HuH-7.5 (cell line): ENCODE data around the gene XRCC4.
"Not testable (repeated sequence)": the region's sequence is repeated elsewhere in the genome, so short reads cannot be mapped to it uniquely, and the experiment has no call there.

Experiments used
- DNase-seq: peaks from one replicate; pipeline ENCODE4 v3.0.0; 2011; ENCODE audit warnings: low spot score

Gene XRCC4

DNA sequence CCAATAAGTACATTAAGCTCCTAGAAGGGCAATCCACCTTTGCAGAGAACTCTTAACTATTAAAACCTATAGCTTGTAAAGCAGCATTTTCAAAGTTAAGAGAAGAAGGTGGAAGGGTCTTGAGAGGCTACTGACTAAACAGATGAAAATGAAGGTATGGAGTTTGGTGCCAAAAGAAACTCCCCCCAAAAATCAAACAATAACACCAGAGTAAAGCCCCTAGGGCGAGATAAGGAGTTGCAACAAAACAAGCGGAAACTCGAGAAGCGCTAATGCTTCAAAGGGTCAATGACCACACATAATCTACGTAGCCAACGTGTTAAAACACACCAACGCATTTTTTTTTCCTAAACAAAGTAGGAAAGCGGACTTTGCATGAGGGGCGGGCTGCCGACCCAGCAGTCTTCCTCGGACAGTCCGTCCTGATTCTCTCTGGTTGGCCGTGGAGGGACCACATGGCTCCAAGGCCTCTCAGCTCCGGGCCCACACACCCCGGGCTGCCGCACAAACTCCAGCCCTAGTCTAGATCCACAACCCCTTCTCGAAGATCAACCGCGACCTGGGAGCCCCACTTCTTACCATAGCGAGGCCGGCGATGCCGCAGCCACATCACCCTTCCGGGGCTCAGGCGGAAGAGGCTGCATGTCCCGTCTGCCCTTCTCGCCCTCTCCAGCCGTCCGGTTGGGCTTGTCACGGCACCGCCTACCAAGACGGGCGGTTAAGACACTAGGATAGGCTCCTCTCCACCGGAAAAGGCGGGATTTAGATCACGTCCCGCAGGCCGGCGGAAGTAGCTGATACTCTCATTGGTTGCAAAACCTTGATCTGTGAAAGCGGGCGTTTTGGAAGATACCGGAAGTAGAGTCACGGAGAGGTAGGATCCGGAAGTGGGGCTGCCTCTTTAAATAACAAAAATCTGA is at the start of gene XRCC4, which contains the start of gene TMEM167A:
TSS of gene XRCC4 (plus strand) at position 806 of the 920 bp plus-strand sequence. CDS start 27,373 bp downstream, outside the sequence.
TSS of gene TMEM167A (minus strand) at position 653 of the 920 bp plus-strand sequence. CDS start at position 582, 71 bp downstream.
- peak; percentile 54 for DNase-seq

DNA sequence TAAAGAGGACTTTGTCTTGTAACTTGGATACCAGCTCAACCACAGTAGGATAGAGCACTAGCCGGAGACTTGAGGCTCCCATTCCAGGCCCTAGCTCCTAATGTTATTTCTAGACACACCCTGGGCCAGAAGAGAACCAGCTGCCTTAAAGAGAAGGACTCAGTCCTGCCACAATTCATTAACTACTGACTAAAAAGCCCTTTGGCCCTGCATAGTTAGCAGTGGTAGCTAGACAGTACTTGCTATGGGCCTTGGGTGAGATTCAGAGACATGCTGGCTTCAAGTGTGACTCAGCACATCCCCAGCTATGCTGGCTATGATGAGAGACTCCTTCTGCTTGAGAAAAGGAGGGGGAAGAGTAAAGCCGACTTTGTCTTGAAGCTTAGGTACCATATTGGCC is 47.4 kb upstream of the XRCC4 start:
- DNase-seq, result no peak

DNA sequence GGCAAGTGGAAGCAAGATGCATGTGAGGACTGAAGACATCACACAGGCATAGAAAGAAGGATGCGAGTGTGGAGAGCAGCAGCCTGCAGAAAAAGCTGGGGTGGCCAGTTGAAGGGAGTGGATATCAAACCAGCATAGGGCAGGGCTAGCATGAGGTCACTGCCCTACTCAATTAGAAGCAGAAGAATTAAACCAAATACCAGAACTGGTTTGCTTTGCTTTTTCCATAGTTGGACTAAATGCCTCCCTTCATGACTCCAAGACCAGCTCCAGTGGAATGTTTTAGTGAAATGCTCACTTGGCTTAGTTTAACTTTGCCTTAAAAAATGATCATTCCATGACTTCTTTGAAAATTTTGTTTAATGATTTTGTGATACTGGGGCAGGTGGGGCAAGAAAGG is 46.0 kb upstream of the XRCC4 start:
- no peak for DNase-seq

DNA sequence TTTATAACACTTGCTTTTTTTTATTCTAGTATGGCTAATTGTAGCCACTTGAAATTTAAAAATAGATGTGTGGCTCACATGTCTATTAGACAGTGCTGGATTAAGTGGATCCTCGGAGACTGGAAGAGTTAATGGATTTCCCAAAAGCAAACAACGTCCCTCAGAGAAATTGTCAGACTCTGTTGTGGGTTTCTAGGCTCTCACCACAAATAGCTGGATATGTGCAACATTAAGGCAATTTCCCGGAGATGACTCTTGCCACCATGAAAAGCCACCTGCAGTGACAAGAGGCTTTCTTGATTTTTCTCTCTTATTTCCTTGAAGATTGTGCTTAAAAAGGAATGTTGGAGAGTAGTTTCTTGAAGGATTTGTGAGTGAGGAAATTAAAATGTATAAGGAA is 43.3 kb upstream of the XRCC4 start:
- no peak for DNase-seq

DNA sequence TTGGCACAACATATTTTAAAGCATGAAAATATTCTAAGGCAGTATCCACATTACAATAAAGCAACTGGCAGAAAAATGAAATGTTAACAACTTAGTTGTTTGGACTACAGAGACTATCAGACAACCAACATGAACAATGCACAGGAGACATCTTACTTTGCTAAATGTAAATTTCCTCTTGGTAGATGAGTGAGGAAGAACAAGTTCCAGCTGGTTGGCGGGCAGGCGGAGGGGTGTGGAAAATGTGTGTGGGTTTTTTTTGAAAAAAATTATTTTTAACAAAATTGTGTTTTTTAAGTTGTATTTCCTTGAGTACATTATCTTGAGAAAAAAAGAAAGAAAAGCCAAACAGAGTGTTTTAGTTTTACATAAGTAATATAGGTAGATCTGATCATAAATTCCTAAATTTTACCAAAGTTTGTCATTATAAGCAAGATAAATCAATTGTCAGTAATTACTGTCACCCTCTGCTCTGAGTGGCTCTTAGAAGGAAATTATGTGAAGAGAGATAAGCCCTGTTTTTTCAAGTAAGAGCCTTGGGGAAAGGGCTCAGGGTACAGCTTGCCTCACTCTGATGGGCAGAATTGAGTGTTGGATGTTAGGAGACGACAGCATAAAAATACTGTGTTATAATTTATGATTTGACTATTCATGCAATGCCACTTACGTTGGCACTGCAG is 42.7 kb upstream of the XRCC4 start:
- no peak for DNase-seq

DNA sequence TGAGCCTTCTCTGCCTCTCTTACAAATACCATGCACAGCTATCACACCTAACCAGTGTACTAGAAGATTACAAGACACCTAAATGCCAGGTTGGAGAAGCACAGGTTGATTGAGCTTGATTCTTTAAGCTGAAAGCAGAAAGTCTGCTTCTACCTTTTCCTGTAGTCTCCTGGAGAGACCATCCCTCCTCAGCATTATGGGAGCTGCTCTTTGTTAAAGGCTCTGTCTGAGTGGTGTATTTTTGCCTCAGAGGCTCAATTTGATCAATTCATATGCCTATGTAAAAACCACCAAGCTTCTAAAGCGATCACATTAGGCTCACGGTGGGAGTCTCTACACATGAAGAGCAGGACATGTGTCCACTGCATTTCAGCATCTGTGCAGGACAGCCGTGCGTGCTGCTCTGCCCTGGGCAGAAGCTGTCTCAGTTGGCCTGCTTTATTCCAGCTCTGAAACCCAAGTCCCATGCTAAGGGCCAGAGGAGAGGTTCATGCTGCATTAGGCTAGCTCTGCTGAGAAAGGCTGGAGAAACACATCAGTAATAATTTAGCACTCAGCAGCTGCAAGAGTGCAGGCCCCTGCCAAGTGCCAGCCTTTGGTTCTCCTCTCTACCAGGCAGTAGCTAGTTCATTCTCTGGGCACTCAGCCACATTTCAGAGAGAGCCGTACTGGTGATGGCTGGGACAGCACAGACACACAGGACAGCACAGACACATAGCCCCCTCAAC is 41.8 kb upstream of the XRCC4 start:
- DNase-seq, result no peak

DNA sequence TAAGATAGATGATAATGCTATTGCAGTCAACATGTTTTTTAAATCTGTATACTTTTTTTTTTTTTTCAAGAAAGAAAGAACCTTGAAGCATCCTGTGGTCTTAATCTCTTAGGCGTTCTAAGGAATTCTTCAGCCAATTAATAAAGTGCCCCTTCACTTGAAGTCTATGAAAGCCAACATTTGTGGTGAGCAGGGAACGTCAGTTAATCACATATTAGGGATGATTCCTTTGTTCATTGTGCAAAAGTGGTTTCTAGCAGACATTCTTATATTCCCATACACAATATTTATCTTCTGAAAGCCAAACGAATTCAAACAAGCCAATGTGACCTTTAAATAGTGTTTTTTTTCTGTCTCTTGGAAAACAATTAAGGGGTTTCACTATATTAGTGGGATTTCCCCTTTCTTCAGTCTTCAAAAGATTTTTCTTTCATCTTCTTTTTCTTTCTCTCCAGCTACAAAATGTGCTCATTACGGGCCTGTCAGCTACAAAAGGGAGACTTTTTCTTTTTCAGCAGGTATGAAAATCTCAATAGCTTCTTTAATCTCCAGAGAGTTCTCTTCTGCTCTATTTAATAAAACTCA is 40.3 kb upstream of the XRCC4 start:
- no peak for DNase-seq

DNA sequence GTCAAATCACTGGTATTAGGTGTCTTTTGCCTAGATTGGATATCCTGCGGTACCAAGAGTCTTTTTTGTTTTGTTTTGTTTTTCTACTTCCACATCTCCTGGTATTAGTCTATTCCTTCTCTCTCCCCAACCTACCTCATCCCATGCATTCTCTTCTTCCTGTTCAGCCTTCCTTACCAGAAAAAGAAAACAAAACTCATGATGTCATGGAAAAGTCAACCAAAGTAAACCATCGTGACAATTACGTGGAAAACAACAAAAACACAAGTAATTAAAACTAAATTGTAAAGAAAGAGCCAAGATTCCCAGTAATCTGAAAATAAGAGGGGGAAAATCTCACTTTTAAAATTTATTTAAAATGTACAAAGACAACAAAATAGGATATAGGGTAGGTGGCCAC is 38.4 kb upstream of the XRCC4 start:
- DNase-seq, result no peak

DNA sequence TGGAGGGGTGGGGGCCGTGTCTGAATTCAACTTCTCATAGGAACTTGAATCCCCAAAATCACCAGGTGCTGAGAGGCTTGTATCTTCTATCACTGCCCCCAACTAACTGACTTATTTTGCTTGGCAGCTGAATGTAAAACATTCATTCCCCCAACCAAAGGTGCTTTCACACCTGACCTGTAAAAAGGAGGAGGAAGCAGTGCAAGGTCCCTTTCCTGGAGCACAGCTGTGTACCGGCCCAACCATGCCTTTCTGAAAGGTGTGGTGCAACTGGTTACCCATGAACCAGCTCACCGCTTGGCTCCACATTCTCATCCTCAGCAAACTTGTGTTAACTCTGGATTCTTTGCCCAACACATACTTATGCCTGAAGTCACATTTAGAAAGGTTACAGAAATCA is 34.8 kb upstream of the XRCC4 start:
- no peak for DNase-seq

DNA sequence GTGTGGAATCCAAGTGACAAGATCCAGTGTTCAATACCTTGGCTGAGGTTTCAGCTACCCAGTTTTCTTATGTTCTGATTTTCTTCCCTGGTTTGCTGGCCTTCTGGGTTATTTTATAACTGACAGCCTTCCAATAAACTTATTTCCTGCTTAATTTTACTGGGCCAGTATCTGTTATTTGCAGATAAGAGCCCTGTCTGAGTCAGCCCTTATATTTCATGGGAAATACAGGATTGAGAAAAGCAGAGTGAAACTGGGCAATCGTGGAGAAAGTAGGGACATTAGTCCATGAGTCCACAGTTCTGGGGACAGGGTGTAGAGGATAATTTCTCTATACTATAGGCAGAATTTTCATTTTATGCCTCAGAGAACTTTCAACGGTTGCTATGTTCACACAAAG is 32.4 kb upstream of the XRCC4 start:
- no peak for DNase-seq

DNA sequence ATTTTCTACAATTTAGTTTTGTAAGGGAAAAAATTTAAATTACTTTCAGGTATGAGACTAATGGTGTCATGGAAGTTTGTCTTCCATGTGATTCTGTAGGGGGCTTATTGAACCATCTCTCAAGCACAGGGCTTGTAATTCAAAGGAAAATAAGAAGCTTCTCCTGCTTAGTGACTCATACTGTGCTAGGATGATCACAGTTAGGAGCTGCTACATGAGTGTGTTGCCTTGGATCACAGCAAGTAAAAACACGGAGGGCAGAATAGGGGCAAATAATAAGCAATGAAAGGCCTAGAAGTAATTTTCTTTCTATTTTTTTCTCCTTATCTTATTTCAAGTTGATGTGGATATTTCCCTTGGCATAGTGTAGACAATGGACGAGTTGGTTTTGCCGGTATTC is 29.1 kb upstream of the XRCC4 start:
- no peak for DNase-seq

DNA sequence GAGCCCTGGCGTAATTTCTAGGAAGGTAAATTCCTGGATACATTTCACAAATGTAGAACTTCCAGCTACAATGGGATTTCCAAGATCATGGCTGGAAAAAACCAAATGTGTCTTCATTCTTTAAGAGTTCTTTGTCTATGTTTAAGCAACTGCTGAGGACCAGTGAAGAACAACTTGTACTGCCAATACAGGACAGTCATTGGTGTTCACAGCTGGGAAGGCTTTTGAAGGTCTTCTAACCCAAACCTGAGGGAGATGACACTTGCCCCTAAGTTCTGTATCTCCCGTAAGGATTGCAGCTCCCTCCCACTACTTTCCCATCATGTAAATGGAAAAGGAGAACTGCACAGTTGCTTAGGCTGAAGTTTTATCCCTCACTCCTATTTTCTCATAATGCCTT is 28.5 kb upstream of the XRCC4 start:
- no peak for DNase-seq

DNA sequence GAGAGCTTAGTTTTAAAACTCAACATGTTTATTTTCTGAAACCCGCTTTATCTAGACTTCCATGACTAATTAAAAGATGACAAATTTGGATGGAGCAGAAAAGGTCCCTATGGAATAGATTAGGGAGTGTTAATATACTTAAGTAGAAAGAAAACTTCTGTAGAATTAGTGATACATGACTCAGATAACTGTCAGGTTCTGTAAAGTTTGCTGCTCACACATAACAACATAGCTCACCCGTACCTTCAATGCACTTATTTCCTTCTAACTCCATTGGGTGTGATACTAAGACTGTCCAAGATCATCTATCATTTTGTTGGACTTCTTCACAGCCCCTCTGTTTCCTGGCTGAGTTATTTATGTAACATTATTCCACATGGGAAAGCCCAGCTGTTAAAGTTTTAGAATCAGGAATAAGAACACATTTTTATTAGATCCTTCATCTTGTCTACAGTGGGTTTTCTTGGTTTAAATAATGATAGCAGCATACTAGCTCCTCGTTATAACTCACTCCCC is 27.9 kb upstream of the XRCC4 start:
- DNase-seq, result no peak

DNA sequence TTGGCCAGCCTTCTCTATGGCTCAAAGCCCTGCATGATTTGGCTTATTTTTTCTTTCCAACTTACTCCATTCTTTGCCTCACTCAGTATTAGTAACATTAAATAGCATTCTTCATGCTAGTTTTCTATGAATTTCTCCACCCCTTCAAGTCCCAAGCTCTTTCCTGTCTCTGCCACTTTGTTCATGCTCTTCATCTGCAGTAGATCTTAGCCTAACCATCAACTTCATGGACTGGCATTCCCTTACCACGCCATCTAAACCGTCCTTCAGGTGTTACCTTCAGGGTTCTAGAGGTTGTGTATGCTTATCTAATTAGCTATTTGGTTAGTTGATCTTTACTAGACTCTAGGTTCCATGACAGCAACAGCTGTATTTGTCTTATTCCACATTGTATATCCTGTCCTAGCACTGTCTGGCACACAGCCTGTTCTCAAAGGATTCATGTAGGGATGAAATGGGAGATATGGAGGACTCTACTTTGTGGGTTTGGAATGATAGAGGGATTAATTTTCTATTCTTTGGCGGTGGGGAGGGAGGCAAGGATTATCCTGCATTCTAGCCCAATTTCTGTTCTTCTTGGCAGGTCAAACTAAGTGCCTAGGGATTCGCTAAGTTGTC is 26.5 kb upstream of the XRCC4 start:
- DNase-seq, result no peak

DNA sequence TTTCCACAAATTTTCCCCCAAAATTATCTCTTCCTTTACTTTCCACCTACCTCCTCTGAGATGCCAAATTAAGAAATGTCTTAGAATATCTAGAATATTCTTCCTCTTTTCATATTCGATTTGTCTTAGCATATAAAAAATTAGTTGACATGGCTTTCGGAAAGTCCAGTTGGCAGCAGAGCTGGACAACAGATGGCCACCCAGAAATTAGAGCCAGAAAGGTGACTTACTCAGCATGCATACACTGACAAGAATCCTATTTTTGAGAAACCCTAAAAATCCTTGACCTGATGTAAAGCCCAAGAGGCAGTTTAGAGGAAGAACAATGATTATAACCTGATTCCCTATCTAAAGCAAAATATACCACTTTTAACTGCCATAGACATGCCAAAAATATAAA is 22.2 kb upstream of the XRCC4 start:
- no peak for DNase-seq

DNA sequence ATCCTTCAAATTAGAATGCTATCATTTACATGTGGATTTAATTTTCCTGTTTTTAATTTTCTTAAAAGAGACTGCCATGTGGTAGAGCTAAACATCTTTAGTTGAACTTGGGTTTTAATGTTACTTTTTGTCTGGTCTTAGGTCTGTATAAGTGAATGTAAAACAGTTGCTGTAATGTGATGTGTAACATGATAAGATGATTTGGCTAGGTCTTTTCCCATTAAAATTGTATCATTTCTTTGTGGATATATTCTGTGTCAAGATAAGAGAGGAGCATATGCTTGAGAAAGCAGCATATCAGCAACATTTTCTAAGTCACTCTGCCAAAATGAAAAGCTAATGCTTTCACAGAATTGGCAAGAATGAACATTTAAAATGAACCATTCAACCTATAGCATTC is 18.6 kb upstream of the XRCC4 start:
- DNase-seq, result no peak

DNA sequence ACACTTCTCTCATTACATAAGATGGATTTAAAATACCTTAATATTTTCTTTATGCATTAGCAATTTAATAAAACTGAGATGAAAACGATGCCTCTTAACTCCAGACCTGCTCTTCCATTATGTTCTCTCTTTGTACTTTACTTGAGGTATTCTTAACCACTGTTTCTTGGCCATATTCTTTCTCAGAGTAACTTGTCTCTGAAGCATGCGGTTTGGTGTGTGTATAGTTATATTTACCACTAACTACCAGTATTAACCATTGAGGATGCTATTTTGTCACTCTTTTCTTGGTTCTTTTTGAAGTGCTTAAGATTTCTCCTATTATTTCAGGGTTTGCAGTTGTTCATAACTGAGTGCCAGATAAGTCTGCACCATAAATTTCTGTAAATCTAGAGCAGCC is 18.0 kb upstream of the XRCC4 start:
- DNase-seq, result no peak

DNA sequence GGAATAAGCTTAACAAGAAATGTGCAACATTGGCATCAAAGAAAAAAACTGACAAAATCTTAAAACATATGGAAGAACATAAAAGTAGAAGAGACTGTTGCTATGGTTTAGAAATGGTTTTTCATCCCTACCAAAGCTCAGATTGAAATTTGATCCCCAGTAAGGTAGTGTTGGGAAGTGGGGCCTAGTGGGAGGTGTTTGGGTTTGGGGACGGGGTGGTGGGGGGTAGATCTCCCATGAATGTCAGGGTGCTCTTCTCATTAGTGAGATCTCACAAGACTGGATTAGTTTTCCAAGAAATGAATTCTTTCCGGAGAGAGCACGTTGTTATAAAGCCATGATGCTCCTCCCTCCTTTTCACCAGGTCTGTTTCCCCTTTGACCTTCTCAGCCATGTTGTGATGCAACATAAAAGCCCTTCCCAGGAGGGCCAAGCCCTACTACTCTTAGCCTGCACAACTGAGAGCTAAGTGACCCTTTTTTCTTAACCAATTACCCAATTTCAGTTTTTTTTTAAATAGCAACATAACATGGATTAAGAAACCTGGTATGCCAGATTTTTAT is 10.7 kb upstream of the XRCC4 start:
- DNase-seq, result no peak

DNA sequence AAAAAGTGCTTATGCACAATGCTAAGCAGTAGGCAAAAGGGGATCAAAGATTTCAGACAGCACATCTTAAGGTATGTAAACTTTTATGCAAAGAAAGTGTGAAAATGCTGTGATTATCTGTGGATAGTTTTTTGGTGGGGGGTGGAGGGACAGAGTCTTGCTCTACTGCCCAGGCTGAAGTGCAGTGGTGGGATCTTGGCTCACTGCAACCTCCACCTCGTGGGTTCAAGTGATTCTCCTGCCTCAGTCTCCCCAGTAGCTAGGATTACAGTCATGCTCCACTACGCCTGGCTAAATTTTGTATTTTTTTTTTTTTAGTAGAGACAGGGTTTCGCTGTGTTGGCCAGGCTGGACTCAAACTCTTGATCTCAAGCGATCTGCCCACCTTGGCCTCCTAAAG is 10.0 kb upstream of the XRCC4 start:
- not testable (repeated sequence) for DNase-seq

DNA sequence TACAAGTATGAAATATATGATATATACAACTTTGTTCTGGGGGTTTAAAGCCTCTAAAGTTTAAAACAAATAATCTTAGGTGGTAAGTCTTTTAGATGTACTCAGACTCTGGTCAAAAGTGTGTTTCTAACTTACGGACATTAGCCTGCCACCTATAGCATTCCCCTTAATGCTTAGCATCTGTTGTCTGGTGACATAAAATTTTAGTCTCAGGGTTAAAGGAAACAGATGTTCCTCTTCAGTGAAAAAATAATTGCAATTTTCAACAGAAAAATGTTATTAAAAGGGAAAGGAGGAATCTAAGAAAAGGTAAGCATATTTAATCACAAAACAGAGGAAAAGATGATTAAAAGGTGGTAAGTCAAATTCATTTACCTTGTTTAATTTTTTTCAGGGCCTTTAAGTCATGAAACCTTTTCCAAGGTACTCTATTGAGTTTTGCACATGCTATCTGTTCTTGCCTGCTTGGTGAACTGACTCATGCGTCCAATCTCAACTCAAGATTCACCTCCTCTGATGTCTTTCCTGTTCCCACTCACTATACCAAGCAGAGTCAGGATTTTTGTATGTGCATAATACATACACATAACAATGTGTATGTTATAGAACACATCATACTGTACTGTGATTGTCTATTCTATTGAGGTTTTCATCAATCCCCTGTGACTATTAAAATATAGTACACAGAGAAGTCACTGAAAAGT is 8.1 kb upstream of the XRCC4 start:
- DNase-seq, result no peak
